Omental fat pad (tissue), 4 donors: ENCODE measurements around the gene DNASE2B. TPM values are rescaled to one million over a fixed set of nuclear protein-coding genes. Genes with fewer than 3 reads are reported as not detected.

Experiments used
- ATAC-seq: fragments of 150-250 bp; one replicate; pipeline ENCODE4 v1.9.1; 2016; ENCODE audit warnings: mild to moderate bottlenecking, moderate library complexity; ENCODE audit not compliant: low FRiP score
- DNase-seq: peaks from one replicate; pipeline ENCODE4 v3.0.0-alpha.2; 2019; ENCODE audit warnings: low spot score
- CTCF ChIP-seq, 3 donors: fragments of 450-650 bp; IDR thresholded peaks; one replicate each; pipeline ENCODE4 v1.5.1; 2016 to 2017; ENCODE audit warnings: antibody characterized with exemption in 3 of 3, mild to moderate bottlenecking in 3 of 3, moderate library complexity in 2 of 3
- total RNA-seq, 4 donors: library from RNA; depleted of rRNA; stranded (reverse); fragments of >200 nt; gene quantifications; one replicate each; pipeline ENCODE4 v1.1.0, GENCODE V29; 2016

Gene DNASE2B
- total RNA-seq, 4 donors from 2014 or later: 1.3 to 9.7 TPM; not detected in 2

- no peak for DNase-seq
- TF ChIP-seq CTCF (IDR thresholded peaks at IDR 0.05): no peak
- ATAC-seq: no peak
Measured at GRCh38 chr1:84402501-84402900, 4.2 kb downstream of the DNASE2B start.

DNA sequence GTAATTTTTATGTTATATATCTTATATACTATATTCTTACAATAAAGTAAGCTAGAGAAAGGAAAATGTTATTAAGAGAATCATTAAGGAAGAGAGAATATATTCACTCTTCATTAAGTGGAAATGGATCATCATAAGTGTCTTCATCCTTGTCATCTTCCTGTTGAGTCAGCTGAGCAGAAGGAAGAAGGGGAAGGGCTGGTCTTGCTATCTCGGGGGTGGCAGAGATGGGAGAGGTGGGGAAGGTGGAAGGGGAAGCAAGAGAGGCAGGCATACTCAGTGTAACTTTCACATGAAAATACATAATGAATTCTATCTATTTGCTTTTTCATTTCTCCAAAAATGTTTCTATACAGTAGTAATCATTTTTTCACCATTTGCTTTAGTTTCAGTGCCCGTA is 5.1 kb downstream of the DNASE2B start:
- no peak for ATAC-seq
- no peak for DNase-seq
- TF ChIP-seq CTCF (IDR thresholded peaks at IDR 0.05): no peak

DNA sequence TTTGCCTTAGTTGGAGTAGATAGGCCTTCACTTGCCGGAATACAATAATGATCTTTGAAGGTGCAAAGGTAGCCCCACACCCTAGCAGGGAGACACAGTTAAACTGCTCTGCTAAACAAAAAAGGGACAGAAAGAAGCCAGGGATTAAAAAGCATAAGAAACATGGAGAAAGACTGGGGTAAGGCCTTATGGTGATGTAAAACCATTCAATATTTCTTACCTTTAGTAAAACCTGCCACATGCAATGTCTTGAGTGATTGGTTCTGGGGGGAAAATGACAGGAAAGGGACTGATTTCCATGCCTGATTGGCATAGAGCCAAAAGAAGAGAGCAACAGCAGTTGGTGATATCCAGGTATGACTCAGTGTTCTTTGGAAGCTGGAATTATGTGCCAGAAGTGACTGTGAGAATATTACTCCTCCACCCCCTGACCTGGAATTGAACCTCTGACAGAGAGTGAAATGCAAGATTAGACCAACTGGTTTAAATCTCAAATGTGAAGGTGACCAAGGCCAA is 8.1 kb downstream of the DNASE2B start:
- DNase-seq: no peak
- no peak for TF ChIP-seq CTCF (IDR thresholded peaks at IDR 0.05)
- ATAC-seq: no peak

DNA sequence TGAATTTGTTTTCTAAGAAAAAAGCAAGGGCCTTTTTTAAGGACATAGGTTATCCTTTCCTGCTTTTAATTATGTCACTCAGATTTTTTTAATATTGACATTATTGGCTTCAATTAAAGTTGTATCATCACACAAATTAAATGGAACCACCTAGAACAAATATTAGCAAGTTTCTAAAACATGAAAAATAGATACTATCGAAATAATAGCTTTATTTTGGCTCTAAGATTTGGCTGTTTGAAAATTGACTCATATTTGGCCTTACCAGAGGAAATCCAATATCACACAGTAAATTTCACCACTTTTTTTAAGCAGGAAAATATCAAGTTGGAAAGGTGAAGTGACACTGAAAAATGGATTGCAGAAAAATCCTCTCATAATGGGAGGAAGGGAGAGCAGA is 9.2 kb downstream of the DNASE2B start:
- TF ChIP-seq CTCF (IDR thresholded peaks at IDR 0.05): no peak
- no peak for ATAC-seq
- DNase-seq: no peak

- ATAC-seq (no peak), DNase-seq (no peak)
- TF ChIP-seq CTCF (IDR thresholded peaks at IDR 0.05): no peak
Measured at GRCh38 chr1:84407958-84408422, 9.7 kb downstream of the DNASE2B start.

GRCh38 chr1:84409888-84410287 is 11.6 kb downstream of the DNASE2B start:
- TF ChIP-seq CTCF (IDR thresholded peaks at IDR 0.05): no peak
- ATAC-seq (no peak), DNase-seq (no peak)

DNA sequence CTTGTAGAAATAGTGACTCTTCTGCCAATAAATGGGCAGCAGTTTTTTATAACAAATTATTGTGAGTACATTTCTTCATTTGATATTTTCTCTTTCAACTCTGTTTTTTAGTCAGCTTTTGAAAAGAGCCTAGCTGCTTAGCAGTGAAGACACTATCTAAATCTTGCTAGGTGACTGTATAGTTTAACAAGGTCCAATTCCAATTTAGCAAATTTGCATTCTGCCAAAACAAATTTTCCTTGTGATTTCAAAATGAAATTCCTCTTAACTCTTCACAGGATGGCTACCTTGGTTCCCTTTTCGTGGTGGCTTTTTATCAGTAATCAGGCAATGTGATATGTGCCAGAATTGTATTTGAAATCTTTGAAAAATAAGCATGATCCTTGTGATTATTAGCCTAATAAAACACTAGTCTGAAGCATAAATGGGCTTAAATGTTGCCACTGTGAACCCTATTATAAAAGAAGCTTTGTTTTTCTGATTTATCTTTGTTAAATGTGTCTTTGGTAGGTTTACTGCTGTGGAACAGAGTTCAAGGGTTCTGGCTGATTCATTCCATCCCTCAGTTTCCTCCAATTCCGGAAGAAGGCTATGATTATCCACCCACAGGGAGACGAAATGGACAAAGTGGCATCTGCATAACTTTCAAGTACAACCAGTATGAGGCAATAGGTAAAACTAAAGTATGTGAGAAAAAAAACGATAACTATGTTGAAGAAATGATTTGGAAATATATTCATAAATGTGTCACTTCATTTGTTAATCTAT is 12.2 kb downstream of the DNASE2B start:
- no peak for TF ChIP-seq CTCF (IDR thresholded peaks at IDR 0.05)
- no peak for ATAC-seq
- DNase-seq: no peak
